ENCODE results near the gene RBM19. TPM values are rescaled to one million over a fixed set of nuclear protein-coding genes. Genes with fewer than 3 reads are reported as not detected.

RBM19 gene
- total RNA-seq, 4 donors from 2014 or later = 20.7 to 41.1 (median 23.4) TPM

DNA sequence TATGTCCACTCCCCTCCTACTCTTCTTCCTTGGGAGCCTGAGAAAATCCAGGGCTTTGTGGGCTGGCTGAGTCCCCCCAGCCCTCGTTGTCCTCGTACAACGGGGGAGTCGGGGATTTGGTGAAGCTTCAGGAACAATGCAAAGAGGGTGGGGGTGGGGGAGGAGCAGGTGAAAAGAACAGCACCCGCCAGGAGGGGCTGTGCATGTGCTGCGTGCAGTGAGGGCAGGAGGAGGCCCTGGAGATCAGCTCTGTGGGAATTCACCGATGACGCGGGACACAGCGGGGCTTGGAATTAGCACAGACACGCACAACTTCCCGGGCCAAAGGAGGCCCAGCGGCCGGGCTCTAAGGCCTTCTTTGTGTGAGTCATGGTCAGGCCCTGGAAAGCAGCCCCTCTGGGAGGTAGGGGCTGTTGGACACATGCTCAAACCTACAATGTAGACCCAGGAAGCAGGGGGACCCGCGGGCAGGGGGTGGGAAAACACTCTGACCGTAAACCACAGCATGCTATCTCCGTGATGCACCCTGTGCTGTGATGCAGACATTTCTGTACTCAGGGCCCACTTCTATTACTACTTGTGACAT lies 32.8 kb downstream of the RBM19 start:
- DNase-seq (ENCODE audit: low spot score in 2 of 2) = no peak
- no peak overlapping the region for H3K4me3 ChIP-seq (ENCODE audit: low read depth, poor library complexity, severe bottlenecking)
- intact Hi-C loops (cut with DNase I; ENCODE audit: low total_unique reads) = no loop called here
- 69 to 86% methylated on average over 18 of the region's 18 CpGs for WGBS, 2 donors
- no peak for TF ChIP-seq POLR2A (IDR thresholded peaks at IDR 0.05)
- TF ChIP-seq, protein P1, sequence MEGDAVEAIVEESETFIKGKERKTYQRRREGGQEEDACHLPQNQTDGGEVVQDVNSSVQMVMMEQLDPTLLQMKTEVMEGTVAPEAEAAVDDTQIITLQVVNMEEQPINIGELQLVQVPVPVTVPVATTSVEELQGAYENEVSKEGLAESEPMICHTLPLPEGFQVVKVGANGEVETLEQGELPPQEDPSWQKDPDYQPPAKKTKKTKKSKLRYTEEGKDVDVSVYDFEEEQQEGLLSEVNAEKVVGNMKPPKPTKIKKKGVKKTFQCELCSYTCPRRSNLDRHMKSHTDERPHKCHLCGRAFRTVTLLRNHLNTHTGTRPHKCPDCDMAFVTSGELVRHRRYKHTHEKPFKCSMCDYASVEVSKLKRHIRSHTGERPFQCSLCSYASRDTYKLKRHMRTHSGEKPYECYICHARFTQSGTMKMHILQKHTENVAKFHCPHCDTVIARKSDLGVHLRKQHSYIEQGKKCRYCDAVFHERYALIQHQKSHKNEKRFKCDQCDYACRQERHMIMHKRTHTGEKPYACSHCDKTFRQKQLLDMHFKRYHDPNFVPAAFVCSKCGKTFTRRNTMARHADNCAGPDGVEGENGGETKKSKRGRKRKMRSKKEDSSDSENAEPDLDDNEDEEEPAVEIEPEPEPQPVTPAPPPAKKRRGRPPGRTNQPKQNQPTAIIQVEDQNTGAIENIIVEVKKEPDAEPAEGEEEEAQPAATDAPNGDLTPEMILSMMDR (IDR thresholded peaks at IDR 0.05) = no peak

DNA sequence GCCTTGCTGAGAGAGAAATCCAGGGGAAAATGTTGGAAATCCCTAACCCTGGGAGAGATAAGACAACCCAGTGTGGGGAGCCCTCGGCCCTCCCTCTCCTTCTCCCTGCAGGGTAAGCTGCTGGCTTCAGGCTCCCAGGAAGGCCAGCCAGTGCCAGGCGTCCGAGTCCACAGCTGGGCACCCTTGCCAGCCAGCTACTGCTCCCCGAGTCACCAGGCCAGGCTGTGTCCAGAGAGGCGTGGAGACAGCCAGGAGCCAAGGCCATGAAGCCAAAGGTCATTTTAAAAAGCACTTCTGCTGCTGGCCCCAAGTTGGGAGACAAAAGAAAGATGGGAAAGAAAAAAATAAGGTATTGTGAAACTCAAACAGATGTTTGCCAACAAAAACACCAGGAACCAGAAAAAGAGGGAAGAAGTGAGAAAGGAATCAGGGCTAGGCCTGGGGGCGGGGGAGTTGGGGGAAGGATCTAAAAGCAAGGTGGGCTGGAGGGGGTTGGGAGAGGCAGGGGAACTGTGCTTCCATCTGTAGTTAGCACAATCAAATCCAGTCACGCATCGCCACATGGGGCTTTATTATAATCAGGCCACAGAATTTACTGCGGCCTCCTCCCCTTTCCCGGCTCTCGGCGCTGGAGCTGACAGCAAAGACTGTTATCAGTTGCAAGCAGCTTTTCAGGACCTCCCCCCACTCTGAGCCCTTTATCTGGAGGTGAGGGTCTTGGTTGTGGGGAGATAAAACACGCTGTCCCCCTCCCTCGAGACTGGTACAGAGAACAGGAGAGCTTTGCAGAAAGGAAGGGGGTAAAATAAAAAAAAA lies 33.5 kb downstream of the RBM19 start:
- no peak for DNase-seq (ENCODE audit: low spot score in 2 of 2)
- no peak for TF ChIP-seq POLR2A (IDR thresholded peaks at IDR 0.05)
- TF ChIP-seq, protein P1 (IDR thresholded peaks at IDR 0.05) = no peak
- intact Hi-C loops (cut with DNase I; ENCODE audit: low total_unique reads) = no loop called here
- H3K4me3 ChIP-seq (ENCODE audit: low read depth, poor library complexity, severe bottlenecking) = no peak overlapping the region
- 79 to 82% methylated on average over 14 of the region's 14 CpGs for WGBS, 2 donors

DNA sequence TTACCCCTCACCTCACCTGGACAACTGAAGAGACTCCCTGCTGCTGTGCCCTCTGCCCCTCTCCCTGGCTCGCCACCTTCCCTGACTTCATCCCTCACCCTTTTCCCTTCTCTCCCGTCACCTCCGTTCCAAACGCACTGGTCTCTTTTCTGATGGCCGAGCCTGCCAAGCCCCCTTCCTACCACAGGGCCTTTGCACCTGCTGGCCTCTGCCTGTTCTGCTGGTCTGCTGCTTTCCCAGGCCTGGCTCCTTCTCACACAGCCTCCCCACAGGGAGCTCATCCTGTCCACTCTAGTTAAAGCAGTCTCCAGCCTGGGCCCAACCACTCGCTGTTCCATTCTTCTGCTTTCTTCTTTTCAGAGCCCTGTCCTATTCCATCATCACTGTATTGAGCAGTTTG lies 34.6 kb downstream of the RBM19 start:
- TF ChIP-seq, protein P1 (IDR thresholded peaks at IDR 0.05) = no peak
- no peak for TF ChIP-seq POLR2A (IDR thresholded peaks at IDR 0.05)
- DNase-seq (ENCODE audit: low spot score in 2 of 2) = no peak
- intact Hi-C loops (cut with DNase I; ENCODE audit: low total_unique reads) = no loop called here
- no peak overlapping the region for H3K4me3 ChIP-seq (ENCODE audit: low read depth, poor library complexity, severe bottlenecking)
- 98 to 99% methylated on average over 6 of the region's 6 CpGs for whole genome bisulfite sequencing, 2 donors

DNA sequence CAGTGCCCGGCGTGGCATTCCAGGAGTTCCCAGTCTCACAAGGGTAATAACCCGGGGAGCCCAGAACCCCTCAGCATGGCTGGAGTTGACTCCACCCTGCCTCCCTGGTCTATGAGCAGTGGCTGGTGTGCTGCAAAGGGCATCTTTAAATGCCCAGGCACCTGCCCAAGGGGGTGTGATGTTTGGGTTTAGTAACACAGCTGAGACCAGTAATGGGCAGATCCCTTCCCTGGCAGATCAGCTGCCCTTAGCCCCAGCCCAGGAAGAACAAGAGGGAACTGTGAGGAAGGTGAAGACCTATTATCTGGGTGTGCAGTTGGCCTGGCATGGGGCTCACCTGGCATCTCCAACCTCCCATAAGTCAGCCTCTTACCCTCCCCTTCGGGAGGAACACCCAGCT lies 35.9 kb downstream of the RBM19 start:
- TF ChIP-seq, protein P1 (IDR thresholded peaks at IDR 0.05) = no peak
- TF ChIP-seq POLR2A (IDR thresholded peaks at IDR 0.05) = no peak
- WGBS, 2 donors = 94 to 96% methylated on average over 4 of the region's 4 CpGs
- no peak for DNase-seq (ENCODE audit: low spot score in 2 of 2)
- intact Hi-C loops (cut with DNase I; ENCODE audit: low total_unique reads) = no loop called here
- H3K4me3 ChIP-seq (ENCODE audit: low read depth, poor library complexity, severe bottlenecking) = no peak overlapping the region

DNA sequence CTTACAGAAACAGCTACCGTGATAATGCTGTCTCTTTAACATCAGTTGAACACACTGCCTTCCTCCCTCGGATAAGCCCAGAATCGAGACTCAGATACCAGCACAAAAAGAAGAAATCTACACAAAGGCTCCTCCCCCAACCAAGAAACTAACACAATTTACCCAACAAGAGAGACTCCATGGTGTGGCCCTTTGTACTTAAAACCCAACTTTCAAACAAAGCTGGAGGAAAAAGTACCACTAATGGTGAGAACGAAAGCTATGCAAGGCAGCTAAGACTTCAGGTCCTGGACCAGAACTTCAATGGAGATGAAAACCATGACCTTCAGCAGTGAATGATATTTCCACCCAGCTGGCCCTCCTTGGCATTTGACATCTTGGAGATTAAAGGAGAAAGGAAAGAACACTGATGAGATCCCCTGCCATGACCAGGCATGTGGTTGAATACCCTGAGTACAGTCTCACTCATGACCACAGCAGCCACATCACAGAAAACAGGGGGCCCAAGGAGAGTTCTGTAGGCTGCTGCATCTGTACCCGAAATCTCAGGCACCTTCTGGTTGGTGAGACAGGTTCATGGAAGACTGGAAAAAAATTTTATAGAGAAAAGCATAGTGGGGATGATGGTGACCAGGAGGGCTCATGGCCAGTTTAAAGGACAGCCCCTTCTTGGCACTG lies 36.7 kb downstream of the RBM19 start:
- intact Hi-C loops (cut with DNase I; ENCODE audit: low total_unique reads) = no loop called here
- TF ChIP-seq, protein P1 (IDR thresholded peaks at IDR 0.05) = no peak
- no peak for TF ChIP-seq POLR2A (IDR thresholded peaks at IDR 0.05)
- no peak for DNase-seq (ENCODE audit: low spot score in 2 of 2)
- WGBS, 2 donors = 74 to 75% methylated on average over 5 of the region's 5 CpGs
- H3K4me3 ChIP-seq (ENCODE audit: low read depth, poor library complexity, severe bottlenecking) = no peak overlapping the region

All from lower leg skin (tissue), 4 donors.